ENCODE results near the gene VASH1.

VASH1 gene

GRCh38 chr14:76832503-76832988 lies 71.3 kb downstream of the VASH1 start:
- DNase-seq (ENCODE audit: low spot score): no peak

Measured in hematopoietic multipotent progenitor cell treated with erythropoietin and hydrocortisone succinate and interleukin-3 and kit ligand, for 15 days (in vitro differentiated cells).